ENCODE results near the gene CBFA2T2. TPM values are rescaled to one million over a fixed set of nuclear protein-coding genes. Genes with fewer than 3 reads are reported as not detected.
"Not testable (repeated sequence)": the region's sequence is repeated elsewhere in the genome, so short reads cannot be mapped to it uniquely, and the experiment has no call there.

CBFA2T2 gene
- polyA plus RNA-seq, 5 donors: 34.1 to 48.8 (median 40.5) TPM

DNA sequence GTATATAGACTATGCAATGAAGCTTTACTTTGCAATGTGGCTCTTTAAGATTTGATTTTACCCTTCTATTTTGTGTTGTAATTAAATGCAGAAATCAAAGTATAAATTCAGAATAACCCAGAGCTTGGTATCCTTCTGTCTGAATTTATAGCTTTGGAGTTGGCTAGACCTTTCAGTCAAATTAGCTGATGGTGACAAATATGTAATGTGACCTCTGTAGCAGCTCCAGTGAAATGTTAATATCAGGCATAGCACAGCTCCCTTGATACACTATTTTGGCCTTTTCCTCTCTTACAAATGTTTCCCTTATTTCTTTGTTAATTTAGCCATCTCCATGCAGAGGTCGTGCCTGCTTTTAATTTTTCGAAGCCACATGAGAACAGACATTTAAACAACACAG lies 11.1 kb downstream of the CBFA2T2 start:
- DNase-seq: no peak

DNA sequence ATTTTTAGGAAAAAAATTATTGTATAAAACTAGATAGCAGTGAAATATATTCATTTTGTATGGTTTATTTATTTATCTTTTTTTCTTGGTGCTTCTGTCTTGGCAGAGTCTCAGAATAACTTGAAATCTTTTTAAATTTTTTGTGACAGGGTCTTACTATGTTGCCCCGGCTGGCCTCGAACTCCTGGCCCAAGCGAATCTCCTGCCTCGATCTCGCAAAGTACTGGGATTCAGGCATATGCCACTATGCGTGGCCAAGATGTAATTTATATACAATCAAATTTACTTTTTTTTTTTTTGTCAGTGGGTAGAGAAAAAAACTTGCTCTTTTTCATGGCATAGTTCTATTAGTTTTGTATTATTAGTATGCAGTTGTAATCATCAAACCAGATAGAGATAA lies 13.7 kb downstream of the CBFA2T2 start:
- DNase-seq: no peak

- no peak for DNase-seq
Observed at GRCh38 chr20:33506576-33506975, 16.7 kb downstream of the CBFA2T2 start.

DNA sequence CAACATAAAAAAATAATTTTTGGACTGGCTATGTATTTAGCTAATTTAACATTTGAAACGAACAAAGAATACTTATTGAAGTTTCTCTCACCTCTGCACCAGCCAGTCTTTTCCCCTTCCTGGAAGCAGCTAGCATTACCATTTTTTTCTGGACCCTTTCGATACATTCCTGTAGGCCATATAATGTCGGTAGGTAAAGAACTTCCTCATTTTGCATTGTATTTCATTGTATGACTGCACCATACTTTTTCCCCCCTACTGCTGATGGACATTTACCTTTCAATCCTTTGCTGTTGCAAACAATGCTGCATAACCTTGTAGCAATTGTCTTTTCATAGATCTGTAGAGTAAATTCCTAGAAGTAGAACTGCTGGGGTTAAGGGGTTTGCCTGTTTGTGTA lies 17.6 kb downstream of the CBFA2T2 start:
- no peak for DNase-seq

- not testable (repeated sequence) for DNase-seq
Observed at GRCh38 chr20:33508015-33508414, 18.1 kb downstream of the CBFA2T2 start.

GRCh38 chr20:33509057-33509456 lies 19.2 kb downstream of the CBFA2T2 start:
- DNase-seq: not testable (repeated sequence)

DNA sequence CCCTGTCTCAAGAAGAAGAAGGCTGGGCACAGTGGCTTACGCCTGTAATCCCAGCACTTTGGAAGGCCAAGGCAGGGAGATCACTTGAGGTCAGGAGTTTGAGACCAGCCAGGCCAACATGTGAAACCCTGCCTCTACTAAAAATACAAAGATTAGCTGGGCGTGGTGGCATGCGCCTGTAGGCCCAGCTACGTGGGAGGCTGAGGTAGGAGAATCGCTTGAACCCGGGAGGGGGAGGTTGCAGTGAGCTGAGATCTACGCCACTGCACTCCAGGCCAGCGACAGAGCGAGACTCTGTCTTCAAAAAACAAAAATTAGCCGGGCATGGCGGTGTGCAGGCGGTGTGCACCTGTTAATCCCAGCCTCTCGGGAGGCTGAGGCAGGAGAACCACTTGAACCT lies 22.0 kb downstream of the CBFA2T2 start:
- DNase-seq: not testable (repeated sequence)

DNA sequence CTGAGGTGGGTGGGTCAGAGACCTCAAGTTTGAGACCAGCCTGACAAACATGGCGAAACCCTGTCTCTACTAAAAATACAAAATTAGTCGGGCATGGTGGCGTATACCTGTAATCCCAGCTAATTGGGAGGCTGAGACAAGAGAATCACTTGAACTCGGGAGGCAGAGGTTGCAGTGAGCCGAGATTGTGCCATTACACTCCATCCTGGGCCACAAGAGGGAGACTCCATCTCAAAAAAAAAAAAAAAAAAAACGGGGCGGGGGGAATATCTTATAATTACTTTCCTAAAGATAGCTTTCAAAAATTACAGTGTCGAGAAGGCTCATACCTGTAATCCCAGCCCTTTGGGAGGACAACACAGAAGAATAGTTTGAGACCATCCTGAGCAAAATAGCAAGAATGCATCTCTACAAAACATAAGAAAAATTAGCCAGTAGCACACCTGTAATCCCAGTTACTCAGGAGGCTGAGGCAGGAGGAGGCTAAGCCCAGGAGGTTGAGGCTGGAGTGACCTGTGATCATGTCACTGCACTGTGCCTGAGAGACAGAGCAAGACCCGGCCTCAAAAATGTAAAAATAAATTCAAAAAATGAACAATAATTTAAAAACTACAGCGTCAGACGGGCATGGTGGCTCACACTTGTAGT lies 25.8 kb downstream of the CBFA2T2 start:
- no peak for DNase-seq

DNA sequence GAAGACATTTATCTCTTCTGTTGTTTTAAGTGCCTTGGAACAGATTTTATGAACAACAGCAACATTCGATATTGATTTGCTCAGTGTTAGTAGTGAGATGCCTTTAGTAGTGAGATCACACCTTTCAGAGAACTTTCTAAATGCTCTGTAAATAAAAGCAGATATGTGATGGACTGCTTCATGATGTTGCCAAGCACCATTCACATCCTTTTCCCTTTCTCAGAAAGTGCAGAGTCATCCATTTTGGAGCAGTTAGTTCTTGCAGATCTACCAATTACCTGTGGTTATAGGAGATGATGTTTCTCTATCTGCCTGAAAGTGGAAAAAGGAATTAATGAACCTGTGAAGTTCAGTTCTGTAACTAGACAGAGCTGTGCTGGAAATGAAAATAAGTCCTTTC lies 27.0 kb downstream of the CBFA2T2 start:
- DNase-seq: no peak

DNA sequence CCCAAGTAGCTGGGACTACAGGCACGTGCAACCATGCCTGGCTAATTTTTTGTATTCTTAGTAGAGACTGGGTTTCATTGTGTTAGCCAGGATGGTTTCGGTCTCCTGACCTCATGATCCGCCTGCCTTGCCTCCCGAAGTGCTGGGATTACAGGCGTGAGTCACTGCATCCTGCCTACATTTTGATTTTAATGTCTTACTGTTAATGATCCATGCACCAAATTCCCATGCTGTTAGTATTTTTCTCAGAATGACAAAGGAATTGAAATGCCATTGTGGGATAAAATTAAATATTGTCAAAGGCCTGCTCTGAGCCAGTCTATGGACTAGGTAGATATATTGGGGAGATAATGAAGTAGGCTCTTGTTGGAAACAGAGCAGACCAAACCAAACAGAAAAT lies 28.2 kb downstream of the CBFA2T2 start:
- no peak for DNase-seq

- no peak for DNase-seq
Observed at GRCh38 chr20:33521461-33521860, 31.6 kb downstream of the CBFA2T2 start.

- DNase-seq: no peak
Observed at GRCh38 chr20:33522256-33522820, 32.4 kb downstream of the CBFA2T2 start.

GRCh38 chr20:33524261-33524660 lies 34.4 kb downstream of the CBFA2T2 start:
- no peak for DNase-seq

GRCh38 chr20:33526769-33527168 lies 36.9 kb downstream of the CBFA2T2 start:
- no peak for DNase-seq

- peak; percentile 45 to 53 for DNase-seq
Observed at GRCh38 chr20:33531047-33531877, 41.4 kb downstream of the CBFA2T2 start.

DNA sequence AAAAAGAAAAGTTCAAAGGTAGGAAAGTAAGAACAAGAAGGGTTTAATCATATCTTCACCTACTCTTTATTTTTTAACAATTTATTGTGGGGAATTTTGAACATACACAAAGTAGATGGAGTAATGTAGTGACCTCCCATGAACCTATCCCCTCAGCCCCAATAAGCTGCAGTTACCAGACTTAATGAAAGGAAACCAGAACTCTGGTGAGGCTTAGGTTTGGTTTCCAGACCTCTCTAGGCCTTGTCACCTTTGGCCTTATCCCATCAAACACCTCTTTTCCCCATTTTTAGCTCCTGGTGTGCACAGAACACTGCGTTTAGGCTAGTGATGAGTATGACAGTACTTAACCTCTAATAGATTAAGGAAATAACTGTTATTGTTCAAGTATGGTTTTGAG lies 42.0 kb downstream of the CBFA2T2 start:
- no peak for DNase-seq

DNA sequence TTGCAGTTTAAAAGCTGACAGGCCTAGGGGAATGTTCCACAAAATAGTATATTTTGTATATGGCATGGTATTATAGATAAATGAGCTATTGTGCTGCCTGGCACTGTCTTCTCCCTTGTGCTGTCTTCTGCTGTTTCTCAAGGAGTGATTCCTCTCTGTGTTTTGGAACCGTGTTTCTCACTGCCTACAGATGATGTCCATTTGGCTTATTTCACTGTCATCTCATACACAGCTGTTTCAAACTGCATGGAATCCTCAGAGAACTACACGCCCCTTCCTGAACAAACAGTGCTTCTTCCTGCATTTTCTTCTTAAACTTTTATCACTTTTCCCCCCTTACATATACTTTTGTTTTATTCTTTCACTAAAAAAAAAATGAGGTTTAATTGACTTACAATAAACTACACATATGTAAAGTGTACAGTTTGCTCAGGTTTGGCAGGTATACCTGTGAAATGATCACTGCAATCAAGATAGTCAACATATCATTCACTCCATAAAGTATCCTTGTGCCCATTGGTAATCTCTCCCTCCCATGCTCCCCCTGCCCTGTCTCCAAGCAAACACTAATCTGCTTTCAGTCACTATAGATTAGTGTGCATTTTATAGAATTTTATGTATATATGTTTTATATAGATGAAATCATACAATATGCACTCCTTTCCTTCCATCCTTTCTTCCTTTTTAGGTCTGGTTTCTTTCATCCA lies 43.0 kb downstream of the CBFA2T2 start:
- DNase-seq: peak; percentile 65 to 73

- not testable (repeated sequence) for DNase-seq
Observed at GRCh38 chr20:33535717-33536116, 45.8 kb downstream of the CBFA2T2 start.

DNA sequence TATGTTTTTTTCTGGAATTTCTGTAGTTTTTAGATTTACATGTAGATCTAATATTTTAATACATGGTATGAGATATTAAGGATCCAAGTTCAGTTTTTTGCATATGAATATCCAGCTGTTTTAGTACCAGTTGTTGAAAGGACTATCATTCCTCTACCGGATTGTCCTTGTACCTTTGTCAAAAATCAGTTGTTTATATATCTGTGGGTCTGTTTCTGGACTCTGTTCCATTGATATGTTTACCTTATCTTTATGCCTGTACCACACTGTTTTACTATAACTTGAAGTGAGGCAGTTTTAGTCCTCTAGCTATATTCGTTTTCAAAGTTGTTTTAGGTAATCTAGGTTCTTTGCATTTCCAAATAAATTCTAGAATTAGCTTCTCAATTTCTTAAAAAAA lies 47.7 kb downstream of the CBFA2T2 start:
- DNase-seq: no peak

- no peak for DNase-seq
Observed at GRCh38 chr20:33539129-33539528, 49.2 kb downstream of the CBFA2T2 start.

DNA sequence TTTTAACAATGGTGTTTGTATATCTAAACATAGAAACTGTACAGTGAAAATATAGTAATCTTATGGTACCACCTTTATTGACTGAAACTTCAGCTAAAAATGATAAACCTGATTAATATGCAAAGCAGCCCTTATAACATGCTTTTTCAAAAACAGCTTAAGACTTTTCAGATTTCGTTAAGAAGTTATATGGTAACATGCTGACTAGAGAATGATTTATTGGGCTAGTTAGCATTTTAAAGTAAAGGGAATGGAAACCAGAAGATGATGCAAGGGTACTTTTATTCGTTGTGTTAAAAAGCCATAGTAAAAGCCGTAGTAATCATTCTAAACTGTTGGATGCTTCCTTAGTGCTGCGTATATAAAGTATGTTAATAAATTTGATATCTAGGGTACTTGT lies 50.5 kb downstream of the CBFA2T2 start:
- DNase-seq: no peak

- no peak for DNase-seq
Observed at GRCh38 chr20:33541074-33541473, 51.2 kb downstream of the CBFA2T2 start.
